HL-60 (cell line): ENCODE results near the gene GSK3B.

Source experiments
- GABPA ChIP-seq: IDR thresholded peaks from 2 replicates; pipeline ENCODE4 v1.6.1; 2012; ENCODE audit warnings: low read depth
- POLR2AphosphoS5 ChIP-seq: IDR thresholded peaks from 2 replicates; pipeline ENCODE4 v1.6.1; 2012; ENCODE audit warnings: low read depth
- TF ChIP-seq, protein P1 (sequence below): IDR thresholded peaks from one replicate; pipeline ENCODE4 v1.5.1; 2011; ENCODE audit warnings: low read length, control low read depth, inconsistent platforms; ENCODE audit not compliant: insufficient read depth
- TF ChIP-seq, protein P2 (sequence below): IDR thresholded peaks from 2 replicates; pipeline ENCODE4 v1.6.1; 2012; ENCODE audit warnings: low read depth; ENCODE audit not compliant: insufficient replicate concordance

DNA sequence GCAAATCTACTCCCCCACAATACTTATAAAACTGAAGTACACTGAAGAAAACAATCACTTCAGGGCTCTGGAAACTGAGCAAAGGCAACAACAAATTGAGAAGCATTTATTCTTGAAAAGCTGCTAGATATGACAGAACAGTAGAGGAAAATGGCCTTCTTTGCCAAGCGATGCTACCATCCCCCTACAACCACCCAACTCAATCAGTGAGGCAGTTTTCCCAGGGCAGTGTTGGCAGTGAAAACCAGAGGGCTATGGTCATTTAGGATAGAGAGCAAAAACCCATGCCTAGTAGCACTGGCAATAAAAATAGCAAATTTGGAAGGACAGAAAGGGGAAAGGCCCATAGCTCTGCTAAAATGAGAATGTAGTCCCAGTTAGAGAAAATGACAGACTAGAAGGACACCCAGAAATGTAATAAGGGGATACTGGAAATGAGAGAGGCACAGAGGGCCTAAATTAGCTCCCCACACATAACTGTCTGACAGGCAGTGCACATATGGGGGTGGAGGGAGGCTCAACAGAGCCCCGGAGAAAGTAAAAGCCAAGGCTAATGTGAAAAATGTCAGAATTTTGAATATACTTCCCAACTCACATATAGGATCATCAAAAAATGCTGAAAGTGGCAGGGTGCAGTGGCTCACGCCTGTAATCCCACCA is 143.5 kb downstream of the GSK3B start:
- TF ChIP-seq, protein P1, sequence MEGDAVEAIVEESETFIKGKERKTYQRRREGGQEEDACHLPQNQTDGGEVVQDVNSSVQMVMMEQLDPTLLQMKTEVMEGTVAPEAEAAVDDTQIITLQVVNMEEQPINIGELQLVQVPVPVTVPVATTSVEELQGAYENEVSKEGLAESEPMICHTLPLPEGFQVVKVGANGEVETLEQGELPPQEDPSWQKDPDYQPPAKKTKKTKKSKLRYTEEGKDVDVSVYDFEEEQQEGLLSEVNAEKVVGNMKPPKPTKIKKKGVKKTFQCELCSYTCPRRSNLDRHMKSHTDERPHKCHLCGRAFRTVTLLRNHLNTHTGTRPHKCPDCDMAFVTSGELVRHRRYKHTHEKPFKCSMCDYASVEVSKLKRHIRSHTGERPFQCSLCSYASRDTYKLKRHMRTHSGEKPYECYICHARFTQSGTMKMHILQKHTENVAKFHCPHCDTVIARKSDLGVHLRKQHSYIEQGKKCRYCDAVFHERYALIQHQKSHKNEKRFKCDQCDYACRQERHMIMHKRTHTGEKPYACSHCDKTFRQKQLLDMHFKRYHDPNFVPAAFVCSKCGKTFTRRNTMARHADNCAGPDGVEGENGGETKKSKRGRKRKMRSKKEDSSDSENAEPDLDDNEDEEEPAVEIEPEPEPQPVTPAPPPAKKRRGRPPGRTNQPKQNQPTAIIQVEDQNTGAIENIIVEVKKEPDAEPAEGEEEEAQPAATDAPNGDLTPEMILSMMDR: no peak
- TF ChIP-seq, protein P2, sequence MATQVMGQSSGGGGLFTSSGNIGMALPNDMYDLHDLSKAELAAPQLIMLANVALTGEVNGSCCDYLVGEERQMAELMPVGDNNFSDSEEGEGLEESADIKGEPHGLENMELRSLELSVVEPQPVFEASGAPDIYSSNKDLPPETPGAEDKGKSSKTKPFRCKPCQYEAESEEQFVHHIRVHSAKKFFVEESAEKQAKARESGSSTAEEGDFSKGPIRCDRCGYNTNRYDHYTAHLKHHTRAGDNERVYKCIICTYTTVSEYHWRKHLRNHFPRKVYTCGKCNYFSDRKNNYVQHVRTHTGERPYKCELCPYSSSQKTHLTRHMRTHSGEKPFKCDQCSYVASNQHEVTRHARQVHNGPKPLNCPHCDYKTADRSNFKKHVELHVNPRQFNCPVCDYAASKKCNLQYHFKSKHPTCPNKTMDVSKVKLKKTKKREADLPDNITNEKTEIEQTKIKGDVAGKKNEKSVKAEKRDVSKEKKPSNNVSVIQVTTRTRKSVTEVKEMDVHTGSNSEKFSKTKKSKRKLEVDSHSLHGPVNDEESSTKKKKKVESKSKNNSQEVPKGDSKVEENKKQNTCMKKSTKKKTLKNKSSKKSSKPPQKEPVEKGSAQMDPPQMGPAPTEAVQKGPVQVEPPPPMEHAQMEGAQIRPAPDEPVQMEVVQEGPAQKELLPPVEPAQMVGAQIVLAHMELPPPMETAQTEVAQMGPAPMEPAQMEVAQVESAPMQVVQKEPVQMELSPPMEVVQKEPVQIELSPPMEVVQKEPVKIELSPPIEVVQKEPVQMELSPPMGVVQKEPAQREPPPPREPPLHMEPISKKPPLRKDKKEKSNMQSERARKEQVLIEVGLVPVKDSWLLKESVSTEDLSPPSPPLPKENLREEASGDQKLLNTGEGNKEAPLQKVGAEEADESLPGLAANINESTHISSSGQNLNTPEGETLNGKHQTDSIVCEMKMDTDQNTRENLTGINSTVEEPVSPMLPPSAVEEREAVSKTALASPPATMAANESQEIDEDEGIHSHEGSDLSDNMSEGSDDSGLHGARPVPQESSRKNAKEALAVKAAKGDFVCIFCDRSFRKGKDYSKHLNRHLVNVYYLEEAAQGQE: no peak
- TF ChIP-seq GABPA (no peak), POLR2AphosphoS5 (no peak)
